Upper lobe of left lung (tissue), 6 donors: ENCODE data around the gene TMEM263. TPM values are rescaled to one million over a fixed set of nuclear protein-coding genes. Genes with fewer than 3 reads are reported as not detected.
A peak's percentile ranks its signal among the peaks of the same experiment; 100 is the strongest.

Experiments
- ATAC-seq, 2 donors: fragments of 200-7000 bp; cut with Tn5 transposase; one replicate each; pipeline ENCODE4 v1.9.1; 2022; ENCODE audit warnings: mild to moderate bottlenecking in 2 of 2, moderate library complexity in 2 of 2; ENCODE audit not compliant: low FRiP score in 2 of 2
- DNase-seq, 2 donors: peaks; one replicate each; pipeline ENCODE4 v3.0.0-alpha.2; 2019 to 2020
- H3K27ac ChIP-seq, 4 donors: fragments of 200-600 bp; sonication (generic); one replicate each; pipeline ENCODE4 v1.5.1; 2016 to 2019
- H3K27me3 ChIP-seq, 4 donors: fragments of 200-600 bp; sonication (generic); one replicate each; pipeline ENCODE4 v1.5.1; 2017 to 2019
- H3K36me3 ChIP-seq, 4 donors: fragments of 200-600 bp; sonication (generic); one replicate each; pipeline ENCODE4 v1.5.1; 2016 to 2019
- H3K4me1 ChIP-seq, 4 donors: fragments of 200-600 bp; sonication (generic); one replicate each; pipeline ENCODE4 v1.5.1; 2018 to 2019
- H3K4me3 ChIP-seq, 4 donors: fragments of 200-600 bp; sonication (generic); one replicate each; pipeline ENCODE4 v1.5.1; 2017 to 2019; ENCODE audit warnings: mild to moderate bottlenecking in 2 of 4, moderate library complexity in 1 of 4
- H3K9me3 ChIP-seq, 4 donors: fragments of 200-600 bp; sonication (generic); one replicate each; pipeline ENCODE4 v1.5.1; 2018 to 2019
- EP300 ChIP-seq, 4 donors: sonication (generic); formaldehyde crosslinking; IDR thresholded peaks; one replicate each; pipeline ENCODE4 v1.5.1; 2017; ENCODE audit warnings: antibody characterized with exemption in 4 of 4, control low read depth in 2 of 4
- POLR2A ChIP-seq, 4 donors: fragments of 450-650 bp; IDR thresholded peaks; one replicate each; pipeline ENCODE4 v1.5.1; 2016 to 2017; ENCODE audit warnings: antibody characterized with exemption in 4 of 4, mild to moderate bottlenecking in 2 of 4
- POLR2AphosphoS5 ChIP-seq, 2 donors: sonication (generic); formaldehyde crosslinking; IDR thresholded peaks; one replicate each; pipeline ENCODE4 v1.5.1; 2017; ENCODE audit warnings: antibody characterized with exemption in 2 of 2
- whole genome bisulfite sequencing, 2 donors: methylation state at CpG; one replicate each; pipeline ENCODE4 v1.1.5; 2017 to 2018; 5-methylcytosine and 5-hydroxymethylcytosine counted together
- total RNA-seq, 6 donors: library from RNA; depleted of rRNA in 4 of 6; stranded (reverse); fragments of >200 nt in 4 of 6; gene quantifications; one replicate each; pipeline versions ENCODE4 v1.1.0 to v1.2.1, GENCODE V29; 2016 to 2021
- TF ChIP-seq, protein P1 (sequence below), 6 experiments: fragments of 450-650 bp in 4 of 6; fragments of 200-600 bp in 2 of 6; sonication (generic) in 2 of 6; IDR thresholded peaks; one replicate each; pipeline ENCODE4 v1.5.1; 2016 to 2019; ENCODE audit warnings: antibody characterized with exemption in 6 of 6
- donor health status: DM: no; HTN: no; CAD: no; lungs with moderate emphysema.
- donor health status: DM: no; HTN: yes; CAD: no; lungs with severe emphysema.

TMEM263 gene
- total RNA-seq, 6 donors from 2014 or later: 22.3 to 47.8 (median 25.7) TPM

DNA sequence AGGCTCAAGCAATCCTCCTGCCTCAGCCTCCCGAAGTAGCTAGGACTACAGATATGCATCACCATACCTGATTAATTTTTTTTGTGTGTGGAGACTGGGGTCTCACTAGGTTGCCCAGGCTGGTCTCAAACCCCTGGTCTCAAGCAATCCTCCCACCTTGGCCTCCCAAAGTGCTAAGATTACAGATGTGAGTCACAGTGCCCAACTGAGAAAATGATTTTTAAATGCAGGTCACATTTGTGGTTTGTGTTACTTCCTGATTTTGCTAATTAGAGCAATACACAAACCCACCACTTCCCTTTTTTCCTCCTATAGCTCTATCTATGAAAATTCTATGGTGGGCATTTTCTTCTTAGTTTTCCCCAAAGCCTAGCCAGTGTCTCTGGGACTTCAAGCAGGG lies 45.5 kb upstream of the TMEM263 start:
- H3K27me3 ChIP-seq: no peaks in the 10 kb centered on the region
- 93 to 96% methylated on average over 1 of the region's 1 CpG for WGBS, 2 donors

DNA sequence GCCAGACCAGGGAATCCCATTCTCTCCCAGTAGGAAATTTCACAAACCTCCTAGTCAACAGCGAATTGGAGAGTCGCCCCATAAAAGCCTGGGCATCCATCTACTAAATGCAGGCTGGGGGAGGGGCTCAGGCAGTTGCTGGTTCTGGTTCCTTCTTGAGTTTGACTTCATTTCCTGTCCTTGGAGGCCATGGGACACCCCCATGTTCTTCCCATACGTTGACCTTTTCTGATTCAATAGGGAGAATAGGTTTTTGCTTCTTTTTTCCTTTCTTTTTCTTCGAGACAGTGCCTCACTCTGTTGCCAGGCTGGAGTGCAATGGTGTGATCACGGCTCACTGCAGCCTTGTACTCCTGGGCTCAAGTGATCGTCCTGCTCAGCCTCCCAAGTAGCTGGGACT lies 44.1 kb upstream of the TMEM263 start:
- Histone ChIP-seq H3K4me1 (no peaks in the 10 kb centered on the region), H3K9me3 (no peaks in the 10 kb centered on the region), H3K36me3 (no peaks in the 10 kb centered on the region), H3K27me3 (no peaks in the 10 kb centered on the region), H3K4me3 (no peak overlapping the region), H3K27ac (no peak overlapping the region)
- no peak for DNase-seq
- TF ChIP-seq EP300 (IDR thresholded peaks at IDR 0.05) (no peak), POLR2AphosphoS5 (IDR thresholded peaks at IDR 0.05) (no peak), POLR2A (IDR thresholded peaks at IDR 0.05) (no peak)
- TF ChIP-seq, protein P1, sequence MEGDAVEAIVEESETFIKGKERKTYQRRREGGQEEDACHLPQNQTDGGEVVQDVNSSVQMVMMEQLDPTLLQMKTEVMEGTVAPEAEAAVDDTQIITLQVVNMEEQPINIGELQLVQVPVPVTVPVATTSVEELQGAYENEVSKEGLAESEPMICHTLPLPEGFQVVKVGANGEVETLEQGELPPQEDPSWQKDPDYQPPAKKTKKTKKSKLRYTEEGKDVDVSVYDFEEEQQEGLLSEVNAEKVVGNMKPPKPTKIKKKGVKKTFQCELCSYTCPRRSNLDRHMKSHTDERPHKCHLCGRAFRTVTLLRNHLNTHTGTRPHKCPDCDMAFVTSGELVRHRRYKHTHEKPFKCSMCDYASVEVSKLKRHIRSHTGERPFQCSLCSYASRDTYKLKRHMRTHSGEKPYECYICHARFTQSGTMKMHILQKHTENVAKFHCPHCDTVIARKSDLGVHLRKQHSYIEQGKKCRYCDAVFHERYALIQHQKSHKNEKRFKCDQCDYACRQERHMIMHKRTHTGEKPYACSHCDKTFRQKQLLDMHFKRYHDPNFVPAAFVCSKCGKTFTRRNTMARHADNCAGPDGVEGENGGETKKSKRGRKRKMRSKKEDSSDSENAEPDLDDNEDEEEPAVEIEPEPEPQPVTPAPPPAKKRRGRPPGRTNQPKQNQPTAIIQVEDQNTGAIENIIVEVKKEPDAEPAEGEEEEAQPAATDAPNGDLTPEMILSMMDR (IDR thresholded peaks at IDR 0.05): no peak
- ATAC-seq: no peak
- whole genome bisulfite sequencing, 2 donors: 77 to 81% methylated on average over 6 of the region's 6 CpGs

More for the DNA sequence above, 45.5 kb upstream of the TMEM263 start:
- ATAC-seq: peak in 1 of 2 donors; percentile 59
- DNase-seq: no peak
- no peaks in the 10 kb centered on the region for H3K4me1 ChIP-seq
- H3K4me3 ChIP-seq: no peak overlapping the region
- TF ChIP-seq EP300 (IDR thresholded peaks at IDR 0.05) (no peak), POLR2AphosphoS5 (IDR thresholded peaks at IDR 0.05) (no peak), POLR2A (IDR thresholded peaks at IDR 0.05) (no peak)
- TF ChIP-seq, protein P1 (IDR thresholded peaks at IDR 0.05): no peak
- H3K27ac ChIP-seq: no peak overlapping the region
- H3K36me3 ChIP-seq: no peaks in the 10 kb centered on the region
- H3K9me3 ChIP-seq: no peaks in the 10 kb centered on the region

DNA sequence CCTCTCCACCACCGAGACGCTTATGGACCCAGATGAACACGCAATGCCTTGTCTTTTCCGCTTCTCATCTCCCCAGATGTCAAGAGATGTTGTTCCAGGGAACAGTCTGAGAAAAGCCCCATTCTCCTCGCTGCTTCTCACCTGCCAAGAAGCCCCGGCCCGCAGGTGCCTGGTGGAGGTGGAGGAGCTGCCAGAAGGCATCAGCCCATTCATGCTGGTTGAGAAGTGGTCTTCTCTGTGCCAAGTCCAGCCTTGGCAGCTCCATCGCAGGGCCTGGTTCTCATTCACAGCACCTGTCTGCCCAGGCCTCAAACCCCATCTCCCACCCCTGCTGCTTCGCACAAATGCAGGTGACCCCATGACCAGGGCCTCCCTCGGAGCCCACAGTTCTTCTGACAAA lies 42.3 kb upstream of the TMEM263 start:
- DNase-seq: peak in 1 of 2 donors; percentile 42
- ATAC-seq: no peak
- Histone ChIP-seq H3K4me1 (no peaks in the 10 kb centered on the region), H3K27me3 (no peaks in the 10 kb centered on the region), H3K27ac (no peak overlapping the region), H3K36me3 (no peaks in the 10 kb centered on the region), H3K4me3 (no peak overlapping the region), H3K9me3 (no peaks in the 10 kb centered on the region)
- WGBS, 2 donors: 87 to 93% methylated on average over 8 to 10 of the region's 10 CpGs
- TF ChIP-seq EP300 (IDR thresholded peaks at IDR 0.05) (no peak), POLR2AphosphoS5 (IDR thresholded peaks at IDR 0.05) (no peak), POLR2A (IDR thresholded peaks at IDR 0.05) (no peak)
- TF ChIP-seq, protein P1 (IDR thresholded peaks at IDR 0.05): no peak

GRCh38 chr12:106914796-106915634 lies 40.7 kb upstream of the TMEM263 start:
- no peak for TF ChIP-seq EP300 (IDR thresholded peaks at IDR 0.05)
- TF ChIP-seq, protein P1 (IDR thresholded peaks at IDR 0.05): no peak
- no peak for TF ChIP-seq POLR2A (IDR thresholded peaks at IDR 0.05)
- TF ChIP-seq POLR2AphosphoS5 (IDR thresholded peaks at IDR 0.05): no peak
- 82 to 85% methylated on average over 3 of the region's 3 CpGs for WGBS, 2 donors
- Histone ChIP-seq H3K4me1 (peaks cover 0 to 3% (median 0%) of the 10 kb centered on the region in 4 donors), H3K36me3 (no peaks in the 10 kb centered on the region), H3K9me3 (no peaks in the 10 kb centered on the region), H3K4me3 (no peak overlapping the region), H3K27ac (no peak overlapping the region), H3K27me3 (no peaks in the 10 kb centered on the region)
- DNase-seq (no peak), ATAC-seq (no peak)
